HG03342 (cell line): ENCODE measurements around the gene NHERF2.
"Not testable (repeated sequence)": the region's sequence is repeated elsewhere in the genome, so short reads cannot be mapped to it uniquely, and the experiment has no call there.

ENCODE experiments used
- ATAC-seq: cut with Tn5 transposase; IDR thresholded peaks from one replicate; pipeline ENCODE4 v1.9.1; 2021; ENCODE audit warnings: mild to moderate bottlenecking, moderate library complexity; ENCODE audit not compliant: unreplicated experiment

The NHERF2 gene

DNA sequence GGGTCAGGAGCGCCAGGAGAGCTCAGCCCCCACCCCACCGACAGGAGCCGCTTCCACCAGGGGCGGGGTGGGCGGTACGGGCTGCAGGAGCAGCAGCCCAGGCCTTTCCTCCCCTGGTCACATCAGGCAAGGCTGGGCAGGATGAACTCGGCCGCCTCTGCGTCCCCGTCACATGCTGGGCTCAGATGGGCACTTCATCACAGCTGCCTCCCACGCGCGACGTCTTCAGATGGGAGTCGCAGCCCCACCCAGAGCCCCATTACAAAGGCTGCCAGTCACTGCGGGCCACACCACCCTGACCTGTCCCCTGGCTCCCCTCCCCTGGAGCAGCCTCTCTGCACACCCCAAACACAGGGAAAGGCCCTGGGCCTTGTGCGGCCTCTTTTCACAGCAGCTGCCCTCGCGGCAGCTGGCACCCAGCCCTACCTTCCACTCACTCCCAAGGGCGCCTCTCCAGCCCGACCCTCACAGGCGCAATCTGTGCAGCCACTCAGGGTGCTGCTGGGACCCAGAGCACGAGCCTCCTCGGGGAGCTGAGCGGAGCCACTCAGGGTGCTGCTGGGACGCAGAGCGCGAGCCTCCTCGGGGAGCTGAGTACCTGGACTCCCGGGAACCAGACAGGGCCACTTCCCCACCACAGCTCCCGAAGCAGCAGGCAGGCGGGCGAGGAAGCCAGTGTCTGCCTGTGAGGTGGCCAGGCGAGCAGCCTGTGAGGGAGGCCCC, 21.7 kb upstream of the NHERF2 start:
- no peak for ATAC-seq

DNA sequence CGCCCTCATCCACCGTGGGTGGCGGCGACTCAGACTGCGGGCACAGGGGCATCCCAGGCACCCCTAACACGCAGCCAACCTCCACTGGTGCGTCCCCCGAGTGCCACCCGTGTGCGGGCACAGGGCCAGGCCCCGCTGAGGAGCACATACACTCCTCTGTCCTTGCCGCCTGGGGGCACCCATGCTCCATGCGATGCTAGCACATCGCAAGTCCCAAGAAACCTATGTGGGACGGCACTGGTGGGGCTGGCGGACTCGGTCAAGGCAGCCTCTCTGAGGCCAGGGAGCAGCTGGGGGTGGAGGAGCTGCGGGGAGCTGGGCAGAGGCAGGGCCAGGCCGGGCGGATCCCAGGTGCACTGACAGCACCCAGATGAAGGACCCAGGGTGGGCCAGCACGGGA, 21.1 kb upstream of the NHERF2 start:
- no peak for ATAC-seq

DNA sequence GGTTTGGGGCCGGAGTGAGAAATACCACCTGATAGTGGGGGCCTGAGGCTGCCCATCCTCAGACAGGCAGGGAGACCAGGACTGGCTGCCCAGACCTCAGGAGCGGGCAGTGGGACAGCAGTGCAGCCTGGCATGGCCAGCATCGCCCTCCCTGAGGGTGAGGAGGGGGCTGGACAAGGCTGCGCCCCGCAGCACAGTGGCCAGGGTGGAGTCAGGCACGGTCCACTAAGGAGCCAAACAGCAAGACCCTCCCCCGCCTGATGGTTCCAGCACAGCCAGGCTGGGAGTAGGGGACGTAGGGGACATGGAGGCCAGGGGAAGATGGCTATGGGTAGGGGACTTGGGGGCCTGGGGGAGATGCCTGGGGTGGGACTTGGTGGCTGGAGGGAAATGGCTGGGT, 20.4 kb upstream of the NHERF2 start:
- ATAC-seq, result no peak

DNA sequence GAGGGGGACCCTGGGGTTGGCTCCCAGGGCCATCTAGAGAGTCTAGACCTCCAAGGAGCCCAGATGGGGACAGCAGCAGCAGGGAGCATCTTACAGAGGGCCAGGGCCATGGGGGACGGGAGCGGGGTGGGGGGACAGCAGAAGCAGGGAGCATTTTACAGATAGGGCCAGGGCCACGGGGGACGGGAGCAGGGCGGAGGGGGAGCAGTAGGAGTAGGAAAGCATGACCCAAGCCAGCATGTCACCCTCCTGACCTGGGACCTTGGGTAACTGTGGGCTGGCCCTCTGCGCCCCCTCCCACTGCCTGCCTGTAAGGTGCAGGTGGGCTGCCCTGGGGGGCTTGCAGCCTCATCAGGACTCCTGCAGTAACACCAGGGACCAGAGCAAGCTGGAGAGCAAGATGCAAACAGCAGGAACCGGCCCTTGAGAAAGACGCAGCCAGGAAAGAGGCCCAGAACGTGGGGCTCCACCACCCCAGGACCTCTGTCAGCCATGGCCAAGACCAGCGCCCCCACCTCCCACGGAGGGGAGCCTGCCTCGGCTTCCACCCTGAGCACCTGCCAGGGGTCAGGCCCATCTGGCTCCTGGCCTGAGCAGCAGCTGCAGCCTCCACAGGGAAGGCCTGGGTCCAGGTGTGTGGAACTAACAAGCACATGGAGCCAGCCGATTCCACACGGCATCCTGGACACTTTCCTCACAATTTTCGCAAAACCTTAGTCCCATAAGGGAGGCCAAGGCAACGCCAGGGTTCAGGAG, 19.4 kb upstream of the NHERF2 start:
- ATAC-seq, result no peak

DNA sequence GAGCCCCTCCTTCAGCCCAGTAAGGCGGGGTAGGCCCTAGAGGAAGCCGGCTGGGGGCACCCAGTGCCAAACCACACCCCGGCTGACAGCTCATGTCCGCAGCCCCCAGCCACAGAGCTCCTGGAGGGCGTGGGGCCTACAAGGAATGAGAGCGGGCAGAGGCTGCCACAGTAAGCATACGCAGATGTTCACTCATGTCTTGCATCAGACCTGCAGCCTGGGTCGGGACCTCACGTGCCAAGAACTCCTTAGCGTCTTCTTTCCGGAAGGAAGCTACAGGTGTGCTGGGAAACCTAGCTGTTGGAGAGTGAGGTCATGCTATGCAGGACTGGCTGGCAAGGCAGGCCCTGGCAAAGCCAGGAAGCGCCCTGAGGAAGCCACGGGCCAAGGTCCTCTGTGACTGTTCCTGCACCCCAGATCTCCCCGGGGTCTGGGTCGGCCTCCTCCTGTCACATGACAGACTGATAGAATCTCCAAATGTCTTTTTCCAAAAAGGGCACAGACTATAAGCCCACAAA, 18.6 kb upstream of the NHERF2 start:
- no peak for ATAC-seq

DNA sequence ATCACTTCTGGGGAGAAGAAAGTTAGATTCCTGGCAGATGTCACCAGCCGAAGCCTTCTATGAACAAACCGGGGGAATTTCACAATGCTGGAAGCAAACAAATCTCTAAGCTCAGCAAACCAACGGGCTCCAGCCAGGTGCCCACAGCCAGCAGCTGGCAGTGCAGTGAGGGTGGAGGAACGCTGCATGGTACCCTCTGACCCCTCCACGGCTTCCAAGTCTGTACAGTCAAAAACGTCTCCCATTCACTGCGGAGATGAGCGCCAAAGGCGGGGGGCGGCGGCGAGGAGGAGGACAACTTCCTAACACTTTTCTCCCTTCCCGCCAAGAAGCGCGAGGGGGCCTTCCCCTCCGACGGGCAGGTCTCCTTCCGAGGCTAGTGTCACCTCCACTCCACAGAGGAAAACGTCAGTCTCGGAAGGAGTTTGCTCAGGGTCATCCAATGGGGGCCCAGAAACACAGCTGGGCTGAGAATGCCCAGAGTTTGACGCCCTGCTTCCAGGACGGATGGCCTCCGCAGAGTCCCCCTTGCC, 18.0 kb upstream of the NHERF2 start:
- no peak for ATAC-seq

DNA sequence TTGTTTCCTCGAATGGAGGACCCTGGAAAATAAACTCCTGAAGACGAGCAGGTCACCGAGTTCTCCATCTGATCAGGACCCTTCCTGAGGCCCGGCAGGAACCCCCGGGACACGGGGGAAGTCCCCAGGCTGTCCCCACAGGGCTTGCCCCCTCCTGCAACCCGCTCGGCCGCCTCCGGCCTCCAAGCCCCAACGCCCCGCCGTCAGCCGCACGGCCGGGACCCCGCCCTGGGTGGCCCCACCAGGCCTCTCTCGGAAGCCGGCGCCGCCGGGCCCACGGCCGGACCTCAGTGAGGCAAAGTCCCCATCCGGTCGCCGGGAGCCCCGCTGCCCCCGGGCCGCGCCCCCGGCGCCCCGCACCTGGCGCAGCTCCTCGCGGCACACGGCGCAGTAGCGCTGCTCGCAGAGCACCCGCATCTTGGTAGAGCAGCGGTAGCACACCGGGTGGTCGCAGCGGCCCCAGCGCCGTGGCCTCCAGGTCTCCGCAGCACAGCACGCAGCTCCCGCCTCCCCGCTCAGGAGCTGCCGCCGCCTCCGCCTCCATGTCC, 17.5 kb upstream of the NHERF2 start:
- ATAC-seq, result peak; percentile 33

DNA sequence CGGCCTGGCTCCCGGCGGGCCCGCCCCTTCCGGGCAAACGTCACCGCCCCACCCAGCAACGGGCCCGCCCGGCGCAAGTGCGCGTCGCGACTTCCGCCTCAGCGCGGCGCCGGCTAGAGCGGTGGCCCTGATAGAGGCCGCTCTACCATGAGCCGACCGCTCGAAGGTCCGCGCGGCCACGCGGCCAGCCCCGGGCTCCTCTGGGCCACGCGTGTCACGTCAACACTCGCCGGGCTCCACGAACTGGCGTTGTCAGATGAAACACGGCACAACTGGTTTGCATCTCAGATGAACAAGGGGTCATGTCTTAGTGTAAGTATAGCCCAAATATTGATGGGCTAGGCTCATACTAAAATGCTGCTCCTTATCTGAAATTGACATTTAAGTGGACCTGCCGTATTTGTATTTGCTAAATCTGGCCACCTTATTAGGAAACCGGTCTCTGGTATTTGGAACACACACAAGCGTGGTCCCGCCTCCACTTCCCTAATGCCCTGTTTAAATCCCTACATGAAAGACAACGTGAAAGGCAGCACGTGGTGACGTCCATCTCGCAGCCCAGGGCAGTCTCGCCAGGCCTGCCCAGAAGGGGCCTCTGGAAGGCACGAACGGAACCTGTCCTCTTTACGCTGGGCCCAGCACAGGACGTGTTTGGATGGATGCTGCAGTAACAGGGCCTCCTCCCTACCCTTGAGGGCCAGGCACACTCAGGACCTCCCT, 16.8 kb upstream of the NHERF2 start, which contains the start of gene ZNF598:
Gene ZNF598 (minus strand): TSS at position 31 of the 720 bp plus-strand sequence.
- ATAC-seq, result peak; percentile 85

DNA sequence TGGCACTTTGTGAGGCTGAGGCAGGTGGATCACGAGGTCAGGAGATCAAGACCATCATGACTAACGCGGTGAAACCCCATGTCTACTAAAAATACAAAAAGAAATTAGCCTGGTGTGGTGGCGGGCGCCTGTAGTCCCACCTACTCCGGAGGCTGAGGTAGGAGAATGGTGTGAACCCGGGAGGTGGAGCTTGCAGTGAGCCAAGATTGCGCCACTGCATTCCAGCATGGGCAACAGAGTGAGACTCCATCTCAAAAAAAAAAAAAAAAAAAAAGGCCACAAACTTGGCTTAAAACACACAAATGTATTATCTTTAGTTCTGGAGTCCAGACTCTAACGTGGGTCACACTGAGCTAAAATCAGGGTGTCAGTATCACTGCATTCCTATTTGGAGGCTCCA, 15.0 kb upstream of the NHERF2 start:
- ATAC-seq, result not testable (repeated sequence)

DNA sequence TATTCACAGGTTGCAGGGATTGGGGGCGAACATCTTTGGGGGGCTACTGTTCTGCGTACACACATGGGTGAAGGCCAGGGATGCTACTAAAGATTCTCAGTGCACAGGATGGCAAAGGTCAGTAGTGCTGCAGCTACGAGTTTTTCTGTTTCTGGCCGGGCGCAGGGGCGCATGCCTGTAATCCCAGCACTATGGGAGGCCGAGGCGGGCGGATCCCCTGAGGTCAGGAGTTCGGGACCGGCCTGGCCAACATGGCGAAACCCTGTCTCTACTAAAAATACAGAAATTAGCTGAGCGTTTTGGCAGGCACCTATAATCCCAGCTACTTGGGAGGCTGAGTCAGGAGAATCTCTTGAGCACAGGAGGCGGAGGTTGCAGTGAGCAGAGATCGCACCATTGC, 13.2 kb upstream of the NHERF2 start:
- no peak for ATAC-seq

DNA sequence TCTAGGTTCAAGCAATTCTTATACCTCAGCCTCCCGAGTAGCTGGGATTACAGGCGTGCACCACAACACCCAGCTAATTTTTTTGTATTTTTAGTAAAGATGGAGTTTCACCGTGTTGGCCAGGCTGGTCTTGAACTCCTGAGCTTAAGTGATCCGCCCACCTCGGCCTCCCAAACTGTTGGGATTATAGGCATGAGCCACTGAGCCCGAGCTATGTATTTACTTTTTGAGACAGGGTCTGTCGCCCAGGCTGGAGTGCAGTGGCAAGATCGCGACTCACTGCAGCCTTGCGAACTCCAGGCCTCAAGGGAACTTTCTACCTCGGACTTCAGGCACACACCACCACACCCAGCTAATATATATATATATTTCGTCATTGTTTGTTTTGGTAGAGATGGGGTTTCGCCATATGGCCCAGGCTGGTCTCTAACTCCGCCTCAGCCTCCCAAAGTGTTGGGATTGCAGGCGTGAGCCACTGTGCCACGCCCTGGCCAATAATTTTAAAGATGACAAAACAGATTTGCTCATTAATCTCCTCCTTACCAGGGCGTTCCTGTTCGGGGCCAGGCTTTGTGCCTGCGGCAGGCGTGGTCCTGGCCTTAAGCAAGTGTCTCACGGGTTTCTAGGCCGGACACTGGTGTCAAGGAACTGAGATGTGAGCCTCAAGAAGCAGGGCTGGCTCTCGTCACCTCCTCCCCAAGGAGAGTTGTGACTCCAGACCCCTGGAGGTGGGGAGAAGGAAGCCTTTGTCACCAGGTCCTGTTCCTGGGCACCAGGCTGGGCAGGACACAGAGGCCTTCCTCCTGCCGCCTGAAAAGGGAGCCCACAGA, 11.4 kb upstream of the NHERF2 start:
- ATAC-seq, result no peak

DNA sequence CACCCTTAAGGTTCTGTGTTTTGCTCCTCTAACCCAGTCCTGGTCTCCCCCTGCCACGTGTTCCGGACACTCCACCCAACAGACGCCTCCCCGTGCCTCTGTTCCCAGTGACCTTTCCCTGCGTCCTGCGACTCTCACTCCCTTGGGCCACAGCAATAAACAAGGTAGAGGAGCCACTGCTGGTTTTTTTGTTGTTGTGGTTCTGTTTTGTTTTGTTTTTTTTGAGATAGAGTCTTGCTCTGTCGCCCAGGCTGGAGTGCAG, 10.8 kb upstream of the NHERF2 start:
- ATAC-seq, result no peak

DNA sequence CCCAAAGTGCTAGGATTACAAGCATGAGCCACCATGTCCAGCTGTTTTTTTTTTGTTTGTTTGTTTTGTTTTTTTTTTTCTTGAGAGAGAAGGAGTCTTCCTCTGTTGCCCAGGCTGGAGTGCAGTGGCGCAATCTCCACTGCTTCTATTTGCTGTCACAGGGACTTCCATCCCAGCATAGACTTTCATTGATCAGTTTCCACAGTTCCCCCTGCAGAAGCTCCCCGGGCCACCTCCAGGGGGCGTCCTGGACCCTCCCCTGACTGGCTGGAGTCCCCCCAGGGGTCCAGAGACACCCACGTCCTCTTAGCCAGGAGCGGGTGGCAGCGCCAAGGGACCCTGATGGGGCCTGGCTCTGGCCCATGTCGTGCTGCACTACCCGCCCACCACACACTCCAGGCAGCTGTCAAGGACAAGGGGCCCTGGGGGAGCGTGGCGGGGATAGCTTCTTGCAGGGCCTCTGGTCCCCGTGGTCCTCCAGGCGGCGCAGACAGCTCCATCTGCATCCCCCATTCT, 10.2 kb upstream of the NHERF2 start:
- ATAC-seq, result no peak

DNA sequence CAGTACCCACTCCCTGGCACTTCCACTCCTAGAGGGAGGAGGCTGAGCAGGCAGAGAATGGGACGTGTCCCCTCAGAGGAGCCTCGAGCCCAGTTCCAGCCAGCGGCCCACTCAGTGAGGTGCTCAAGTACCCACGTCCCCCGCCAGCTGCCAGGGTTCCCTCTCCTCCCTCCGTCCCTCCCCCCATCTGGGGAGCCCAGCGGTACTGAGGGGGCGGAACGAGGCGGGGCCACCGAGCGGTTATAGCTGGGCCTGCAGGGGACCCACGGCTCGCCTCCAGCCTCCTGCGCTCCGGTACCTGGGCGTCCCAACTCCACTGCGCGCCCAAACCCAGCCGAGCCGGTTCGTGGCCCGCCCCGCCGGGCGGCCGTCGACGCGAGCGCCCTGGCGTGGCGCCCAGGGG, 7.2 kb upstream of the NHERF2 start, which contains the start of gene NPW:
Gene NPW (plus strand): TSS at position 268 of the 403 bp plus-strand sequence.
- ATAC-seq, result no peak

DNA sequence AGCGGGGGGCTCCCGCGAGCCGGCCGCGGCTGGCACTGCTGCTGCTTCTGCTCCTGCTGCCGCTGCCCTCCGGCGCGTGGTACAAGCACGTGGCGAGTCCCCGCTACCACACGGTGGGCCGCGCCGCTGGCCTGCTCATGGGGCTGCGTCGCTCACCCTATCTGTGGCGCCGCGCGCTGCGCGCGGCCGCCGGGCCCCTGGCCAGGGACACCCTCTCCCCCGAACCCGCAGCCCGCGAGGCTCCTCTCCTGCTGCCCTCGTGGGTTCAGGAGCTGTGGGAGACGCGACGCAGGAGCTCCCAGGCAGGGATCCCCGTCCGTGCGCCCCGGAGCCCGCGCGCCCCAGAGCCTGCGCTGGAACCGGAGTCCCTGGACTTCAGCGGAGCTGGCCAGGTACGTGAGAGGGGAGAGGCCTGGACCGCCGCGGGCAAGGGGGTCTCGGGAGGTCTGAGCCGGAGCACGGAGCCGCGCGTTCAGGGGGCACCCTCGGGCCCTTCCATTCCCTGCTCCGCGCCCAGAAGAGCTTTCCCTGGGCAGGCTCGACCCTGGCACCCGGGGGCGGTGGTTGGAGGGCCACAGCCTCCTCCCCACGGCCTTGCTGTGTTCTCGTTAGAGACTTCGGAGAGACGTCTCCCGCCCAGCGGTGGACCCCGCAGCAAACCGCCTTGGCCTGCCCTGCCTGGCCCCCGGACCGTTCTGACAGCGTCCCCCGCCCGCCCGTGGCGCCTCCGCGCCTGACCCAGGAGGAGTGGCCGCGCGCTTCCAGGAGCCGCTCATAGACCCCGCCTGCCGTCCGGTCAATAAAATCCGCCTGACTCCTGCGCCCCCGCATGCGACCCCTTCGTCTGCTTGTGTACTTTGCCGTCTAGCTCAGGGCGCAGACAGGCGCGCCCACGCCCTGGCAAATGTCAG, 6.5 kb upstream of the NHERF2 start:
- ATAC-seq, result no peak

DNA sequence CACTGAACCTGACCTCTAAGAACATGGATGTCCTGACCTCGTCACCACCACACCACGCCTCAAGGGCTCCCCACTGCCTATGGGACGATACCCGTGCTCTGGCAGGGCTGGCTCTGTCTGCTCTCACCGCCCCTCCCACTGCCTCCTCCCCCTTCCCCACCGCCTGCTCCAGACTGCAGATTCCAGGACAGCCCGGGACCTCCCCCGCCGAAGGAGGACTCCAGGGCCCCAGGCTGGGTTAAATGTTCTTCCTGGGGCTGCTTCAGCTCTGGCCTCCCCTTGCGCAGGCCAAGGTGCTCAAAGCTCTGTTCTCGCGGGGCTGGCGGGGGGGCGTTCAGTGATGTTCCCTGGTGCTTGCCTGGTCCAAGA, 4.0 kb upstream of the NHERF2 start:
- peak; percentile 17 for ATAC-seq

DNA sequence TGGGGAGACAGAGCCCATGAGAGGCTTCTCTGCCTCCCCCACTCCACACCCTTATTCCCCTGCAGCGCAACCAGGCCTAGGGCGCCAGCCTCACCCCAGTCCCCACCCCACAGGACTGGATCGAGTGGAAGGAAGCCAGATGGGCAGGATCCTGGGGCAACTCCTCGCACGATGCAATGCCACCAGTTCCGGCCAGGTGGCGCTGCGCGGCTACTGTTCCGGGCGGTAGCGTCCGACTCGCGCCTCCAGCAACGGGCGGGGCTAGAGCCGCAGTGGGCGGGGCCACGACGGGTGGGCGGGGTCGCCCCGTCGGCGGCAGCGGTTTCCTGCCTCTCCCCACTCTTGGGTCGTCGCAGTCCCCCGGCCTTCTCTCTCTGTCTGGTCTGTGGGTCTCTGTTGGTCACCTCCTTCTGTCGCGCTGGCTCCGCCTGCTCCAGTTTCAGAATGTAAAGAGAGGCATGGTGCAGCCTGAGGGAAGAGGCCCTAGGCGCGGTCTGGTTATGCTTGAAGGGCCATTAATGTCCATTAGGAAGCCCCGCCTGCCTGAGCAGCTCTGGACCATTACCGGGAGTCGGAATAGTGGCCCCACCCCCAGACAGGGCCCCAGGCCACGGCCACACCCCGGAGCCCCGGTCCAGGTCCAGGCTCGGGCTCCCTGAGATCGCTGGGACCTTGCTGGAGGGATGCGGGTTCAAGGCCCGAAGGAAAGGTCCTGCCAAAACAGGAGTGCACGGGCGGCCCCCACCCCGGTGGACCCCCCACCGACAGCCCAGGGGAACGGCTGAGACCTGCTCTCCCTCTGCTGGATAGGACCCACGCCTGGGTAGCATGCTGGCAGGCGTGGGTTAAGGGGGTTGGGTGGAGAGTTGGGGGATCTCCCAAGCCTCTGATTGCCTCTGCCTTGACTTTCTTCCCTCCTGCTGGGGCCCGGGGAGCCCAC, 3.3 kb upstream of the NHERF2 start:
- peak; percentile 72 for ATAC-seq

DNA sequence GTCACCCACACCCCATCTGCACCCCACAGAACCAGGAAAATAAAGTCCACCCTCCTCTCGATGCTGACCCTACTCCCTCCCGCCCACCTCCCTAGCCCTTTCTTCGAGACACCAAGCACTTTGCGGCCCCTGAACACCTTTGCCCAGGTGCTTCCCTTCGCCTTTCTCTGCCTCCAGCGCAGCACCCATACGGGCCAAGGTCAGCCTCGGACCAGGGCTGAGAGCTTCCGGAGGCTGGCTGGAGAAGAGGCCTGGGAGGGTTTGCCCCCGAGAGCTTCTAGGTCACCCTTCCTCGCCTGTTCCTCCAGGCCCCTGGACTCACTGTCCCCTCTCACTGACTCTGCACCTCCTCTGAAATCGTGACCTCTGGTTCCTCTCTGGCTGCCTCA, 2.7 kb upstream of the NHERF2 start:
- no peak for ATAC-seq
